GM23338 (cell line): ENCODE data around the gene IL5RA. TPM values are rescaled to one million over a fixed set of nuclear protein-coding genes. Genes with fewer than 3 reads are reported as not detected.

Source experiments
- ATAC-seq: fragments of 200-7000 bp; cut with Tn5 transposase; 3 replicates; pipeline ENCODE4 v1.9.1; 2020
- DNase-seq: peaks from one replicate; pipeline ENCODE4 v3.0.0-alpha.2; 2015; ENCODE audit warnings: low spot score
- H2AFZ ChIP-seq: fragments of 200-600 bp; sonication (generic); 2 replicates; pipeline ENCODE4 v1.8.0; 2016; ENCODE audit warnings: antibody characterized with exemption, mild to moderate bottlenecking, moderate library complexity
- H3F3A ChIP-seq: fragments of 200-600 bp; sonication (generic); replicated peaks from 2 replicates; pipeline ENCODE4 v1.8.0; 2017; ENCODE audit warnings: antibody characterized with exemption, mixed run types, low read depth
- H3K27ac ChIP-seq: fragments of 200-600 bp; sonication (generic); 2 replicates; pipeline ENCODE4 v1.6.1; 2016; ENCODE audit warnings: low read depth
- H3K27me3 ChIP-seq: fragments of 200-600 bp; sonication (generic); 2 replicates; pipeline ENCODE4 v1.8.0; 2016; ENCODE audit warnings: mild to moderate bottlenecking, mixed run types, moderate library complexity; ENCODE audit not compliant: insufficient read depth
- H3K36me3 ChIP-seq: fragments of 200-600 bp; sonication (generic); 2 replicates; pipeline ENCODE4 v1.8.0; 2016; ENCODE audit warnings: mild to moderate bottlenecking; ENCODE audit not compliant: insufficient read depth
- H3K4me1 ChIP-seq: fragments of 200-600 bp; sonication (generic); 2 replicates; pipeline ENCODE4 v1.8.0; 2016; ENCODE audit warnings: mild to moderate bottlenecking, moderate library complexity; ENCODE audit not compliant: insufficient read depth
- H3K4me2 ChIP-seq: fragments of 200-600 bp; sonication (generic); 2 replicates; pipeline ENCODE4 v1.7.1; 2017; ENCODE audit warnings: mixed run types
- H3K4me3 ChIP-seq: fragments of 200-600 bp; sonication (generic); 2 replicates; pipeline ENCODE4 v1.6.1; 2016; ENCODE audit warnings: mixed run types
- H3K79me2 ChIP-seq: fragments of 200-600 bp; sonication (generic); replicated peaks from 2 replicates; pipeline ENCODE4 v1.8.0; 2017; ENCODE audit warnings: mild to moderate bottlenecking; ENCODE audit not compliant: insufficient read depth
- H3K9me2 ChIP-seq: fragments of 200-600 bp; sonication (generic); 2 replicates; pipeline ENCODE4 v1.8.0; 2017; ENCODE audit not compliant: insufficient read depth
- H4K20me1 ChIP-seq: fragments of 200-600 bp; sonication (generic); replicated peaks from 2 replicates; pipeline ENCODE4 v1.8.0; 2017; ENCODE audit warnings: mild to moderate bottlenecking; ENCODE audit not compliant: insufficient read depth
- H3K27ac Mint-ChIP-seq: 2 replicates; pipeline ENCODE4 v1.8.0; 2020; ENCODE audit warnings: inconsistent platforms, mild to moderate bottlenecking, moderate library complexity, mixed read lengths
- H3K27me3 Mint-ChIP-seq: 3 replicates; pipeline ENCODE4 v1.8.0; 2022; ENCODE audit warnings: low read depth, mild to moderate bottlenecking, moderate library complexity, mixed read lengths, inconsistent platforms; ENCODE audit not compliant: insufficient read depth, poor library complexity
- H3K36me3 Mint-ChIP-seq: 3 replicates; pipeline ENCODE4 v1.8.0; 2021; ENCODE audit warnings: low read depth, mild to moderate bottlenecking, inconsistent platforms, moderate library complexity, mixed read lengths
- H3K4me1 Mint-ChIP-seq: 3 replicates; pipeline ENCODE4 v1.8.0; 2020; ENCODE audit warnings: mild to moderate bottlenecking, inconsistent platforms, mixed read lengths
- H3K4me3 Mint-ChIP-seq: 3 replicates; pipeline ENCODE4 v1.8.0; 2021; ENCODE audit warnings: moderate library complexity, mild to moderate bottlenecking, inconsistent platforms, mixed read lengths
- H3K9me3 Mint-ChIP-seq: 3 replicates; pipeline ENCODE4 v1.8.0; 2020; ENCODE audit warnings: moderate library complexity, mild to moderate bottlenecking, inconsistent platforms, mixed read lengths
- CREB1 ChIP-seq: fragments of 250-450 bp; sonication (Bioruptor Pico); IDR thresholded peaks from 2 replicates; pipeline ENCODE4 v1.5.0; 2020; ENCODE audit warnings: low read depth, mild to moderate bottlenecking, moderate library complexity
- JUNB ChIP-seq: IDR thresholded peaks from one replicate; pipeline ENCODE4 v1.6.1; 2016; ENCODE audit warnings: antibody characterized with exemption; ENCODE audit not compliant: unreplicated experiment
- NANOG ChIP-seq: IDR thresholded peaks from 2 replicates; pipeline ENCODE4 v1.6.1; 2016; ENCODE audit warnings: antibody characterized with exemption, borderline replicate concordance
- POLR2AphosphoS5 ChIP-seq: IDR thresholded peaks from 2 replicates; pipeline ENCODE4 v1.6.1; 2016; ENCODE audit warnings: antibody characterized with exemption, low read depth
- ZNF462 ChIP-seq: fragments of 250-450 bp; sonication (Bioruptor Pico); IDR thresholded peaks from 2 replicates; pipeline ENCODE4 v1.5.0; 2020; ENCODE audit warnings: mild to moderate bottlenecking, moderate library complexity
- polyA plus RNA-seq: library from polyadenylated mRNA; unstranded; fragments of >200 nt; fragmentation: Nextera tagmentation; extraction: Ambion mirVana; gene quantifications from 2 replicates; pipeline ENCODE4 v1.2.1, GENCODE V29; 2016
- total RNA-seq: library from RNA; depleted of rRNA; stranded (reverse); fragments of >200 nt; shearing (Covaris generic); gene quantifications from 2 replicates; pipeline ENCODE4 v1.2.3, GENCODE V29; 2014
- TF ChIP-seq, protein P1 (sequence below), 2 experiments: fragments of 200-600 bp in 1 of 2; sonication (generic) in 1 of 2; conservative IDR thresholded peaks; 2 replicates each; pipeline versions ENCODE4 v1.5.1 to v1.6.1; 2016 to 2017; ENCODE audit warnings: antibody characterized with exemption in 2 of 2, low read depth in 2 of 2, mild to moderate bottlenecking in 2 of 2, moderate library complexity in 1 of 2

Gene IL5RA
- total and polyA plus RNA-seq, 2 experiments from 2014 or later = 0.31 TPM; not detected in 1

DNA sequence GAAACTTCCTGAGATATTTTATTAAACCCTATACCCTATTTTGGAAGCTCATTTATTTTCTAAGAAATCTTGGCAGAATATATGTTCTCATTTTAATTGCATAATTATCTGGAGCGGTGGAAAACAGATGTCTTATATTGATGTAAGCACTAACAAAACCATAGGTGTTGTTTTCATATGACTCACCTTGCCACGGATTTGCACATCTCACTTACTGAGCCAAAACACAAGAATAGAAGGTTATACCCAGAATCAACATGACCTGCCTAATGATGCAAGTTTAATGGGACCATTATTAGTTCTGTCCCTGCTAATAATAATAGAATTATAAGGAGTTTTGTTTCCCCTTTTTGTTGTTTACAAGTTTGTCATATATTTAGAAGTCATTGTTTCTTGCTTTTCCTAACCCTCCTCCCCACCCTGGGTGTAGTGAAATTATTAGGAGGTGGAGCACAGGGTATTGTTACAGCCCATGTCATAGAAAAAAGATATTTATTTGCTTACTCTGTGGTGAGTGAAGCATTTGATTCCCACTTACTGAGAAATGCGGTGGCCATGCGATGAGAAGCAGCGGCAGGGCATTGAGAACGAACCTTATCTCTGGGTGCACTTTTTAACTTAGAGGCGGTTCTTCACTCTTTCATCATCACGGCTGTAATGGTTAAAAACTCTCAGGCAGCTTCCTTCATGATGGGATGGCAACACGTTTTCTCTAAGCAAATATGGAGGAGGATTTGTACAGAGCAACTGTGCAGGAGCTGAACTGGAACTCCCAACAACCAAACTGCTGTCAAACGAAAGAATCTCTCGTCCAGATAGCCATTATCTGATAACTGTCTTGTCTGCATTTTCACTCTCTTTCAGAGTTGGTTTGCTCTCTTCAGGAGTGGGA is 521 bp downstream of the IL5RA start (continued):
- no peak for TF ChIP-seq POLR2AphosphoS5
- TF ChIP-seq, protein P1, sequence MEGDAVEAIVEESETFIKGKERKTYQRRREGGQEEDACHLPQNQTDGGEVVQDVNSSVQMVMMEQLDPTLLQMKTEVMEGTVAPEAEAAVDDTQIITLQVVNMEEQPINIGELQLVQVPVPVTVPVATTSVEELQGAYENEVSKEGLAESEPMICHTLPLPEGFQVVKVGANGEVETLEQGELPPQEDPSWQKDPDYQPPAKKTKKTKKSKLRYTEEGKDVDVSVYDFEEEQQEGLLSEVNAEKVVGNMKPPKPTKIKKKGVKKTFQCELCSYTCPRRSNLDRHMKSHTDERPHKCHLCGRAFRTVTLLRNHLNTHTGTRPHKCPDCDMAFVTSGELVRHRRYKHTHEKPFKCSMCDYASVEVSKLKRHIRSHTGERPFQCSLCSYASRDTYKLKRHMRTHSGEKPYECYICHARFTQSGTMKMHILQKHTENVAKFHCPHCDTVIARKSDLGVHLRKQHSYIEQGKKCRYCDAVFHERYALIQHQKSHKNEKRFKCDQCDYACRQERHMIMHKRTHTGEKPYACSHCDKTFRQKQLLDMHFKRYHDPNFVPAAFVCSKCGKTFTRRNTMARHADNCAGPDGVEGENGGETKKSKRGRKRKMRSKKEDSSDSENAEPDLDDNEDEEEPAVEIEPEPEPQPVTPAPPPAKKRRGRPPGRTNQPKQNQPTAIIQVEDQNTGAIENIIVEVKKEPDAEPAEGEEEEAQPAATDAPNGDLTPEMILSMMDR (conservative IDR thresholded peaks at IDR 0.05; ENCODE audit: low read depth in 2 of 2) = no peak

DNA sequence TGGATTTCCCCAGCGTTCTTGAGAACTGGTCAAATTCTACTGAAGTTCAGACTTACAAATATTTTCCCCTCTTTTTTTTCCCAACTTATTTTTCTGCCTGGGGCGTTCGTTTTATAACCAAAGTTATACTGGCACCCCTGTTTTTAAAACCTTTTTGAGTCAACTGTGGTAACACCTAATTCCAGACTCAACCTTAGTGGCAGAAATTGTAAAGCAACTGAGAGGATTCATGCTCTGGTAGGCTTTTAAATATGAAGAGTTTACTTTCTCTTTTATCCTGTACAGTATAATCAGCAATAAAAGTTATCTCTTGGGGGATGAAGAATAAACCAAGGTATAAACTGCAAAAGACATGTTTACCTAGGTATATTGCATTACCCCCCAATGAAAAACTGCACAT is 2.3 kb downstream of the IL5RA start:
- Histone ChIP-seq H3K27ac (no peak overlapping the region), H2AFZ (no peak overlapping the region), H3K36me3 (no peaks in the 10 kb centered on the region), H3K27me3 (no peaks in the 10 kb centered on the region), H3K9me2 (no peaks in the 10 kb centered on the region), H3K79me2 (no peaks in the 10 kb centered on the region), H3K4me3 (no peak overlapping the region), H3K4me2 (no peak overlapping the region), H4K20me1 (no peaks in the 10 kb centered on the region), H3F3A (no peaks in the 10 kb centered on the region), H3K4me1 (peaks cover 16% of the 10 kb centered on the region)
- ATAC-seq = no peak
- Mint-ChIP-seq H3K27ac (no peak overlapping the region), H3K36me3 (peaks cover 20% of the 10 kb centered on the region), H3K27me3 (peaks cover 4% of the 10 kb centered on the region), H3K4me1 (no peaks in the 10 kb centered on the region), H3K9me3 (peaks cover 90% of the 10 kb centered on the region), H3K4me3 (no peak overlapping the region)
- no peak for DNase-seq
- TF ChIP-seq POLR2AphosphoS5 (no peak), NANOG (no peak)
- TF ChIP-seq, protein P1 (conservative IDR thresholded peaks at IDR 0.05; ENCODE audit: low read depth in 2 of 2) = no peak

GRCh38 chr3:3107181-3107580 is 3.0 kb downstream of the IL5RA start:
- Histone ChIP-seq H3F3A (no peaks in the 10 kb centered on the region), H3K4me1 (peaks cover 16% of the 10 kb centered on the region), H3K4me3 (no peak overlapping the region), H3K27me3 (no peaks in the 10 kb centered on the region), H2AFZ (no peak overlapping the region), H3K9me2 (no peaks in the 10 kb centered on the region), H3K27ac (no peak overlapping the region), H4K20me1 (no peaks in the 10 kb centered on the region), H3K4me2 (no peak overlapping the region), H3K36me3 (no peaks in the 10 kb centered on the region), H3K79me2 (no peaks in the 10 kb centered on the region)
- ATAC-seq = no peak
- Mint-ChIP-seq H3K27ac (no peak overlapping the region), H3K27me3 (peaks cover 4% of the 10 kb centered on the region), H3K4me1 (no peaks in the 10 kb centered on the region), H3K9me3 (peaks cover 90% of the 10 kb centered on the region), H3K4me3 (no peak overlapping the region), H3K36me3 (peaks cover 20% of the 10 kb centered on the region)
- DNase-seq = no peak
- TF ChIP-seq ZNF462 (CRISPR knock-in tag) (no peak), JUNB (no peak), CREB1 (CRISPR knock-in tag) (no peak)
